CD14-positive monocyte (primary cell): Measurements from ENCODE around the gene ZBTB7C. TPM values are rescaled to one million over a fixed set of nuclear protein-coding genes. Genes with fewer than 3 reads are reported as not detected.

Experiments used
- DNase-seq, 3 donors: peaks; one replicate each; pipeline ENCODE4 v3.0.0-alpha.2; 2011 to 2022
- H2AFZ ChIP-seq: 2 replicates; pipeline ENCODE4 v1.6.0; 2012; ENCODE audit warnings: mild to moderate bottlenecking, low read depth, low read length, inconsistent platforms; ENCODE audit not compliant: insufficient read depth, poor library complexity, severe bottlenecking
- H3K27ac ChIP-seq, 2 donors: 1 replicate in 1 of 2; 2 replicates in 1 of 2; pipeline ENCODE4 v1.5.1; 2012 to 2013; ENCODE audit warnings: low read length in 2 of 2, control low read depth in 1 of 2, inconsistent platforms in 1 of 2, low read depth in 1 of 2, mild to moderate bottlenecking in 1 of 2
- H3K27me3 ChIP-seq, 2 donors: one replicate each; pipeline versions ENCODE4 v1.6.0 to v1.6.1; 2011 to 2013; ENCODE audit warnings: low read length in 2 of 2; ENCODE audit not compliant: control insufficient read depth in 2 of 2, insufficient read depth in 2 of 2
- H3K36me3 ChIP-seq, 2 donors: replicated peaks in 1 of 2; 1 replicate in 1 of 2; 2 replicates in 1 of 2; pipeline versions ENCODE4 v1.5.1 to v1.6.1; 2012 to 2013; ENCODE audit warnings: low read length in 2 of 2, control low read depth in 1 of 2, inconsistent platforms in 1 of 2, mild to moderate bottlenecking in 1 of 2; ENCODE audit not compliant: insufficient read depth in 2 of 2, control insufficient read depth in 1 of 2
- H3K4me1 ChIP-seq, 2 donors: 1 replicate in 1 of 2; 2 replicates in 1 of 2; pipeline versions ENCODE4 v1.5.1 to v1.6.1; 2012 to 2013; ENCODE audit warnings: low read length in 2 of 2, control low read depth in 1 of 2, inconsistent platforms in 1 of 2, mild to moderate bottlenecking in 1 of 2, moderate library complexity in 1 of 2; ENCODE audit not compliant: insufficient read depth in 2 of 2, control insufficient read depth in 1 of 2
- H3K4me2 ChIP-seq: replicated peaks from 2 replicates; pipeline ENCODE3; 2012; ENCODE audit warnings: low read length, moderate library complexity, mild to moderate bottlenecking; ENCODE audit not compliant: poor library complexity, severe bottlenecking; ENCODE audit errors: extremely low read depth
- H3K4me3 ChIP-seq, 3 experiments: fragments of 200-600 bp in 1 of 3; sonication (generic) in 1 of 3; replicated peaks in 1 of 3; 1 replicate in 2 of 3; 2 replicates in 1 of 3; pipeline ENCODE4 v1.5.1; 2011 to 2013; ENCODE audit warnings: low read length in 3 of 3, mild to moderate bottlenecking in 3 of 3, control low read depth in 2 of 3, low read depth in 2 of 3, inconsistent platforms in 1 of 3, moderate library complexity in 1 of 3
- H3K79me2 ChIP-seq: 2 replicates; pipeline ENCODE4 v1.6.0; 2012; ENCODE audit warnings: mild to moderate bottlenecking, control low read depth, inconsistent platforms, low read length, moderate library complexity; ENCODE audit not compliant: insufficient read depth
- H3K9ac ChIP-seq: 2 replicates; pipeline ENCODE4 v1.6.0; 2017; ENCODE audit warnings: low read length, mild to moderate bottlenecking; ENCODE audit not compliant: insufficient read depth, poor library complexity, severe bottlenecking
- H3K9me3 ChIP-seq, 2 donors: replicated peaks in 1 of 2; 1 replicate in 1 of 2; 2 replicates in 1 of 2; pipeline versions ENCODE4 v1.5.1 to v1.6.1; 2012 to 2013; ENCODE audit warnings: low read length in 2 of 2, control low read depth in 1 of 2; ENCODE audit not compliant: control insufficient read depth in 1 of 2, insufficient read depth in 1 of 2
- H4K20me1 ChIP-seq: 2 replicates; pipeline ENCODE4 v1.6.0; 2012; ENCODE audit warnings: mild to moderate bottlenecking, low read length, control low read depth, moderate library complexity; ENCODE audit not compliant: insufficient read depth
- H3K27ac Mint-ChIP-seq, 7 donors: one replicate each; pipeline ENCODE4 v1.8.0; 2020; ENCODE audit warnings: mild to moderate bottlenecking in 7 of 7, mixed read lengths in 7 of 7, moderate library complexity in 6 of 7, inconsistent platforms in 2 of 7
- H3K27me3 Mint-ChIP-seq, 3 donors: one replicate each; pipeline ENCODE4 v1.8.0; 2021 to 2022; ENCODE audit warnings: low read depth in 3 of 3, mild to moderate bottlenecking in 3 of 3, mixed read lengths in 3 of 3, moderate library complexity in 3 of 3, inconsistent platforms in 1 of 3
- H3K36me3 Mint-ChIP-seq, 2 donors: one replicate each; pipeline ENCODE4 v1.8.0; 2020; ENCODE audit warnings: mixed read lengths in 2 of 2, inconsistent platforms in 1 of 2, mild to moderate bottlenecking in 1 of 2
- H3K4me1 Mint-ChIP-seq: one replicate; pipeline ENCODE4 v1.8.0; 2020; ENCODE audit warnings: mild to moderate bottlenecking, mixed read lengths
- H3K4me3 Mint-ChIP-seq, 2 donors: one replicate each; pipeline ENCODE4 v1.8.0; 2020; ENCODE audit warnings: mild to moderate bottlenecking in 2 of 2, mixed read lengths in 2 of 2, moderate library complexity in 1 of 2
- H3K9me3 Mint-ChIP-seq, 7 donors: one replicate each; pipeline ENCODE4 v1.8.0; 2020 to 2022; ENCODE audit warnings: mixed read lengths in 7 of 7, mild to moderate bottlenecking in 6 of 7, moderate library complexity in 6 of 7, inconsistent platforms in 2 of 7
- WGBS: methylation state at CpG from one replicate; pipeline ENCODE4 v1.1.5; 2013; ENCODE audit warnings: missing lambda C conversion rate; ENCODE audit not compliant: insufficient coverage; 5-methylcytosine and 5-hydroxymethylcytosine counted together
- intact Hi-C, 2 donors: fragments of 100-400 bp; cut with micrococcal nuclease; formaldehyde crosslinking; loops; one replicate each; pipeline versions ENCODE4 v1.15.0 to v1.15.1; 2023
- polyA plus RNA-seq, 3 donors: library from polyadenylated mRNA; depleted of rRNA in 1 of 3; unstranded in 2 of 3; stranded (reverse) in 1 of 3; fragments of 300-500 nt in 2 of 3; fragments of >200 nt in 1 of 3; fragmentation: Illumina TruSeq in 2 of 3; gene quantifications; 1 replicate in 2 of 3; 2 replicates in 1 of 3; pipeline ENCODE4 v1.2.3, GENCODE V29; 2012 to 2021
- TF ChIP-seq, protein P1 (sequence below): fragments of 200-600 bp; IDR thresholded peaks from one replicate; pipeline ENCODE4 v1.8.0; 2022; ENCODE audit warnings: antibody characterized with exemption, mild to moderate bottlenecking

Gene ZBTB7C
- polyA plus RNA-seq, 3 donors, result 0.03 to 0.09 TPM; not detected in 1

DNA sequence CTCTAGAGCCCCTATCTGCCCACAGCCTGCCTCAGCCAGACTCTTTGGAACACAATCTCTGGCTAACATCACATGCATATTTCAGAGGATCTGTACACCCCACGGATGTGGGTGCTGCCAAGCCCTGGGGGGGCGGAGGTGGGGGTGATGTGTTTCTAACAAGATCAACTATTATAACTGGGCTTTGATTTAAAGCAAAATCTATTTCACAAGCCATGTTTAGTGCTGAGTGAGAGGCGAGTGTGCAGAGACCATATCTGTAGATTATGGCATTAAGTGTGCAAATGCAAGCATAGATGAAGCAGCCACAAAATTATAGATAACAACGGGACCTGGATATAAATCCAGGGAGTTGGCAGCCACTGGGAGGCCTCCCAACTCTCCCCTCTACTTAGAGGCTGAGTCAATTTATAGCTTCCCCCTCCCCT, 342.9 kb downstream of the ZBTB7C start:
- H2AFZ ChIP-seq, result no peak overlapping the region
- TF ChIP-seq, protein P1, sequence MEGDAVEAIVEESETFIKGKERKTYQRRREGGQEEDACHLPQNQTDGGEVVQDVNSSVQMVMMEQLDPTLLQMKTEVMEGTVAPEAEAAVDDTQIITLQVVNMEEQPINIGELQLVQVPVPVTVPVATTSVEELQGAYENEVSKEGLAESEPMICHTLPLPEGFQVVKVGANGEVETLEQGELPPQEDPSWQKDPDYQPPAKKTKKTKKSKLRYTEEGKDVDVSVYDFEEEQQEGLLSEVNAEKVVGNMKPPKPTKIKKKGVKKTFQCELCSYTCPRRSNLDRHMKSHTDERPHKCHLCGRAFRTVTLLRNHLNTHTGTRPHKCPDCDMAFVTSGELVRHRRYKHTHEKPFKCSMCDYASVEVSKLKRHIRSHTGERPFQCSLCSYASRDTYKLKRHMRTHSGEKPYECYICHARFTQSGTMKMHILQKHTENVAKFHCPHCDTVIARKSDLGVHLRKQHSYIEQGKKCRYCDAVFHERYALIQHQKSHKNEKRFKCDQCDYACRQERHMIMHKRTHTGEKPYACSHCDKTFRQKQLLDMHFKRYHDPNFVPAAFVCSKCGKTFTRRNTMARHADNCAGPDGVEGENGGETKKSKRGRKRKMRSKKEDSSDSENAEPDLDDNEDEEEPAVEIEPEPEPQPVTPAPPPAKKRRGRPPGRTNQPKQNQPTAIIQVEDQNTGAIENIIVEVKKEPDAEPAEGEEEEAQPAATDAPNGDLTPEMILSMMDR, result no peak
- intact Hi-C loops, result no loop called here
- no peak for DNase-seq
- no peak overlapping the region for H3K9ac ChIP-seq
- peaks cover 3 to 9% (median 5%) of the 10 kb centered on the region in 3 donors for H3K27me3 Mint-ChIP-seq
- no peak overlapping the region for H3K4me2 ChIP-seq
- 100% methylated on average over 1 of the region's 4 CpGs for WGBS
- no peaks in the 10 kb centered on the region for H4K20me1 ChIP-seq
- no peaks in the 10 kb centered on the region for H3K36me3 ChIP-seq
- H3K27ac ChIP-seq, result no peak overlapping the region
- peaks cover 0 to 4% (median 0%) of the 10 kb centered on the region in 7 donors for H3K9me3 Mint-ChIP-seq
- H3K4me3 Mint-ChIP-seq, result no peak overlapping the region
- H3K27me3 ChIP-seq, result no peaks in the 10 kb centered on the region
- no peaks in the 10 kb centered on the region for H3K36me3 Mint-ChIP-seq
- H3K4me1 ChIP-seq, result no peaks in the 10 kb centered on the region
- no peak overlapping the region for H3K27ac Mint-ChIP-seq
- no peaks in the 10 kb centered on the region for H3K79me2 ChIP-seq
- no peak overlapping the region for H3K4me3 ChIP-seq
- no peaks in the 10 kb centered on the region for H3K9me3 ChIP-seq
- H3K4me1 Mint-ChIP-seq, result no peaks in the 10 kb centered on the region

DNA sequence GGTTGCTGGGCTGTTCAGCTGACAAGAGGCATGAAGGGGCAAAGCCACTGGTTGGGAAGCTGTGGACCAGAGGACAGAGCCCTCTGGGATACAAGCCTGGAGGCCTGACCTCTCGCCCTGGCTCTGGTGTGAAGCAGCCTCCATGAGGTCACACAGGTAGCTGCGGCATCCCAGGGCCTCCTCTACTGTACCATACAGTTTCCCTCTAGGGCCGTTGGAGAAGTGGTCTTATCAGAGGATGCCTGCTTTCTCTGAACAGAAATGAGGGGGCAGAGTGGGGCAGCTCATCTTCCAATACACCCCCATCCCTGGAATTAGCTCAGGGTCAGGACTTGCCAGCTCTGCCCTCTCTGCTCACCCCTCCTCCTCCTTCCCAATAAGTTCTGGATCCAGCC, 343.6 kb downstream of the ZBTB7C start:
- H3K9ac ChIP-seq, result no peak overlapping the region
- H3K4me2 ChIP-seq, result no peak overlapping the region
- Mint-ChIP-seq H3K4me3 (no peak overlapping the region), H3K4me1 (no peaks in the 10 kb centered on the region), H3K27me3 (peaks cover 6 to 12% (median 8%) of the 10 kb centered on the region in 3 donors), H3K27ac (no peak overlapping the region), H3K9me3 (peaks cover 0 to 4% (median 0%) of the 10 kb centered on the region in 7 donors), H3K36me3 (no peaks in the 10 kb centered on the region)
- TF ChIP-seq, protein P1, result no peak
- no peaks in the 10 kb centered on the region for H3K4me1 ChIP-seq
- no peaks in the 10 kb centered on the region for H3K27me3 ChIP-seq
- no peaks in the 10 kb centered on the region for H3K9me3 ChIP-seq
- intact Hi-C loops, result no loop called here
- no peaks in the 10 kb centered on the region for H4K20me1 ChIP-seq
- no peak for DNase-seq
- H3K79me2 ChIP-seq, result no peaks in the 10 kb centered on the region
- no peak overlapping the region for H3K27ac ChIP-seq
- 90% methylated on average over 2 of the region's 3 CpGs for WGBS
- H3K36me3 ChIP-seq, result no peaks in the 10 kb centered on the region
- no peak overlapping the region for H2AFZ ChIP-seq
- no peak overlapping the region for H3K4me3 ChIP-seq
